Caco-2 (cell line): Measurements from ENCODE around the gene EHBP1. TPM values are rescaled to one million over a fixed set of nuclear protein-coding genes. Genes with fewer than 3 reads are reported as not detected.

Source experiments
- BruUV-seq: library from RNA; stranded (reverse); fragments of 400-500 nt; replicated peaks from 2 replicates; lab custom pipeline; 2021; lab: Mats Ljungman, UMichigan
- CTCF ChIA-PET: fragments of 300-600 bp; sonication (Branson Sonifier 250); formaldehyde crosslinking; loops from one replicate; lab custom pipeline; 2022; ENCODE audit warnings: antibody characterized with exemption; lab: Charles Lee
- POLR2A ChIA-PET: fragments of 300-600 bp; sonication (Branson Sonifier 250); formaldehyde crosslinking; loops from one replicate; lab custom pipeline; 2022; ENCODE audit warnings: antibody characterized with exemption; lab: Charles Lee
- DNase-seq, 2 experiments: peaks; one replicate each; pipeline versions ENCODE4 v3.0.0 to v3.0.0-alpha.2; 2020 to 2022
- H3K27me3 ChIP-seq: replicated peaks from 2 replicates; pipeline ENCODE4 v1.6.0; 2011; ENCODE audit warnings: low read length; ENCODE audit not compliant: control insufficient read depth, insufficient read depth
- H3K36me3 ChIP-seq: 2 replicates; pipeline ENCODE4 v1.5.1; 2011; ENCODE audit warnings: low read length; ENCODE audit not compliant: control insufficient read depth, insufficient read depth
- H3K4me1 ChIP-seq: fragments of 250-450 bp; sonication (Bioruptor Pico); 2 replicates; pipeline ENCODE4 v1.5.1; 2020; ENCODE audit warnings: mild to moderate bottlenecking
- H3K4me3 ChIP-seq: 2 replicates; pipeline ENCODE4 v1.5.1; 2011; ENCODE audit warnings: low read depth, mild to moderate bottlenecking, control low read depth, low read length
- H3K9me3 ChIP-seq: fragments of 250-450 bp; sonication (Bioruptor Pico); 2 replicates; pipeline ENCODE4 v1.5.1; 2020; ENCODE audit warnings: mild to moderate bottlenecking, moderate library complexity
- H3K27ac Mint-ChIP-seq: one replicate; pipeline ENCODE4 v1.8.0; 2022; ENCODE audit warnings: mixed read lengths; ENCODE audit not compliant: unreplicated experiment
- H3K27me3 Mint-ChIP-seq: one replicate; pipeline ENCODE4 v1.8.0; 2022; ENCODE audit warnings: mixed read lengths; ENCODE audit not compliant: insufficient read depth, unreplicated experiment
- H3K36me3 Mint-ChIP-seq: one replicate; pipeline ENCODE4 v1.8.0; 2022; ENCODE audit warnings: mild to moderate bottlenecking, mixed read lengths; ENCODE audit not compliant: insufficient read depth, unreplicated experiment
- H3K4me1 Mint-ChIP-seq: one replicate; pipeline ENCODE4 v1.8.0; 2022; ENCODE audit warnings: low read depth, mixed read lengths; ENCODE audit not compliant: unreplicated experiment
- H3K4me3 Mint-ChIP-seq: one replicate; pipeline ENCODE4 v1.8.0; 2022; ENCODE audit warnings: mild to moderate bottlenecking, moderate library complexity, mixed read lengths; ENCODE audit not compliant: unreplicated experiment
- H3K9me3 Mint-ChIP-seq: one replicate; pipeline ENCODE4 v1.8.0; 2022; ENCODE audit warnings: mixed read lengths; ENCODE audit not compliant: unreplicated experiment
- CTCF ChIP-seq, 2 experiments: fragments of 200-600 bp in 1 of 2; IDR thresholded peaks; 1 replicate in 1 of 2; 2 replicates in 1 of 2; pipeline versions ENCODE4 v1.5.1 to v1.8.0; 2011 to 2022; ENCODE audit warnings: antibody characterized with exemption in 1 of 2, control low read depth in 1 of 2, inconsistent platforms in 1 of 2, low read depth in 1 of 2, low read length in 1 of 2, mild to moderate bottlenecking in 1 of 2, moderate library complexity in 1 of 2; ENCODE audit not compliant: insufficient read depth in 1 of 2, severe bottlenecking in 1 of 2, unreplicated experiment in 1 of 2
- intact Hi-C: fragments of 100-400 bp; cut with micrococcal nuclease; formaldehyde crosslinking; loops from one replicate; pipeline ENCODE4 v1.10.0; 2022; ENCODE audit not compliant: unreplicated experiment
- total RNA-seq: library from RNA; stranded (reverse); gene quantifications from 2 replicates; pipeline ENCODE4 v1.2.3, GENCODE V29; 2022

EHBP1 gene
- total RNA-seq, 1 experiment from 2014 or later: 120 TPM

- peak in 1 of 2 experiments; percentile 14 for DNase-seq
- Histone ChIP-seq H3K36me3 (peaks cover 6% of the 10 kb centered on the region), H3K27me3 (no peaks in the 10 kb centered on the region), H3K9me3 (0 out of 2 replicates have a peak, but pooled peaks cover 3% of the 10 kb centered on the region), H3K4me1 (no peaks in the 10 kb centered on the region), H3K4me3 (no peak overlapping the region)
- POLR2A ChIA-PET: no interaction called here
- H3K4me1 Mint-ChIP-seq: no peaks in the 10 kb centered on the region
- no TSS peak for BruUV-seq
- H3K9me3 Mint-ChIP-seq: no peaks in the 10 kb centered on the region
- no peak overlapping the region for H3K4me3 Mint-ChIP-seq
- no peak for TF ChIP-seq CTCF (IDR thresholded peaks at IDR 0.05; ENCODE audit: insufficient read depth in 1 of 2, low read depth in 1 of 2, low read length in 1 of 2, severe bottlenecking in 1 of 2, unreplicated experiment in 1 of 2)
- H3K27ac Mint-ChIP-seq: no peak overlapping the region
- intact Hi-C loops: no loop called here
- CTCF ChIA-PET: interaction anchor here (0.7 kb wide), 1 partner anchor 165 kb away, joined by 6 read pairs; no protein-coding TSS in a partner anchor
- no peaks in the 10 kb centered on the region for H3K27me3 Mint-ChIP-seq
- peaks cover 39% of the 10 kb centered on the region for H3K36me3 Mint-ChIP-seq
Observed at GRCh38 chr2:63056107-63057050, 350.9 kb downstream of the EHBP1 start.

GRCh38 chr2:63057249-63058143, 352.0 kb downstream of the EHBP1 start:
- BruUV-seq: TSS peak; percentile 22
- no peak for TF ChIP-seq CTCF (IDR thresholded peaks at IDR 0.05; ENCODE audit: insufficient read depth in 1 of 2, low read depth in 1 of 2, low read length in 1 of 2, severe bottlenecking in 1 of 2, unreplicated experiment in 1 of 2)
- Mint-ChIP-seq H3K4me3 (no peak overlapping the region), H3K27ac (no peak overlapping the region), H3K9me3 (no peaks in the 10 kb centered on the region), H3K4me1 (no peaks in the 10 kb centered on the region), H3K27me3 (no peaks in the 10 kb centered on the region), H3K36me3 (peaks cover 39% of the 10 kb centered on the region)
- intact Hi-C loops: no loop called here
- ChIA-PET POLR2A (no interaction called here), CTCF (no interaction called here)
- 0 out of 2 replicates have a peak, but pooled peaks cover 3% of the 10 kb centered on the region for H3K9me3 ChIP-seq
- H3K4me3 ChIP-seq: no peak overlapping the region
- H3K27me3 ChIP-seq: no peaks in the 10 kb centered on the region
- peak in 1 of 2 experiments; percentile 29 for DNase-seq
- H3K36me3 ChIP-seq: peaks cover 6% of the 10 kb centered on the region
- no peaks in the 10 kb centered on the region for H3K4me1 ChIP-seq
